PC-3 (cell line): ENCODE data around the gene OTOF. TPM values are rescaled to one million over a fixed set of nuclear protein-coding genes. Genes with fewer than 3 reads are reported as not detected.

Experiments used
- ATAC-seq: fragments of 200-7000 bp; cut with Tn5 transposase; 2 replicates; pipeline ENCODE4 v1.9.1; 2020; ENCODE audit warnings: mild to moderate bottlenecking, moderate library complexity
- BruUV-seq: library from RNA; stranded (reverse); fragments of 400-500 nt; replicated peaks from 2 replicates; lab custom pipeline; 2021; lab: Mats Ljungman, UMichigan
- CTCF ChIA-PET: fragments of 300-600 bp; sonication (Branson Sonifier 250); formaldehyde crosslinking; loops from one replicate; lab custom pipeline; 2022; ENCODE audit warnings: antibody characterized with exemption; lab: Charles Lee
- POLR2A ChIA-PET: fragments of 300-600 bp; sonication (Branson Sonifier 250); formaldehyde crosslinking; loops from one replicate; lab custom pipeline; 2022; ENCODE audit warnings: antibody characterized with exemption; ENCODE audit not compliant: unreplicated experiment; lab: Charles Lee
- DNase-seq: peaks from one replicate; pipeline ENCODE4 v3.0.0-alpha.2; 2015
- H2AFZ ChIP-seq: fragments of 300-600 bp; sonication (generic); 2 replicates; pipeline ENCODE4 v1.6.0; 2016; ENCODE audit warnings: antibody characterized with exemption, low read length
- H3F3A ChIP-seq: fragments of 300-600 bp; sonication (generic); one replicate; pipeline ENCODE4 v1.6.0; 2017; ENCODE audit warnings: antibody characterized with exemption, low read length, control low read depth, mild to moderate bottlenecking; ENCODE audit not compliant: unreplicated experiment
- H3K27ac ChIP-seq: fragments of 300-600 bp; sonication (generic); 2 replicates; pipeline ENCODE4 v1.5.1; 2016; ENCODE audit warnings: mild to moderate bottlenecking, low read length
- H3K27me3 ChIP-seq: fragments of 300-600 bp; sonication (generic); 2 replicates; pipeline ENCODE4 v1.6.1; 2016; ENCODE audit warnings: low read length, mixed read lengths
- H3K36me3 ChIP-seq: fragments of 300-600 bp; sonication (generic); 2 replicates; pipeline ENCODE4 v1.6.1; 2016; ENCODE audit warnings: low read depth, mixed run types, low read length, mixed read lengths
- H3K4me1 ChIP-seq: fragments of 300-600 bp; sonication (generic); 2 replicates; pipeline ENCODE4 v1.5.1; 2016; ENCODE audit warnings: low read length; ENCODE audit not compliant: insufficient read depth
- H3K4me2 ChIP-seq: fragments of 300-600 bp; sonication (generic); 2 replicates; pipeline ENCODE4 v1.6.0; 2016; ENCODE audit warnings: low read length
- H3K4me3 ChIP-seq: fragments of 300-600 bp; sonication (generic); 2 replicates; pipeline ENCODE4 v1.5.1; 2016; ENCODE audit warnings: mild to moderate bottlenecking, low read length, mixed read lengths
- H3K79me2 ChIP-seq: fragments of 300-600 bp; sonication (generic); 2 replicates; pipeline ENCODE4 v1.6.1; 2017; ENCODE audit warnings: low read length, mixed read lengths
- H3K9ac ChIP-seq: fragments of 300-600 bp; sonication (generic); 2 replicates; pipeline ENCODE4 v1.6.0; 2016; ENCODE audit warnings: mild to moderate bottlenecking, low read length
- H3K9me2 ChIP-seq: fragments of 300-600 bp; sonication (generic); replicated peaks from 2 replicates; pipeline ENCODE4 v1.6.1; 2016; ENCODE audit warnings: mixed run types, low read length, mixed read lengths
- H3K9me3 ChIP-seq: fragments of 300-600 bp; sonication (generic); 2 replicates; pipeline ENCODE4 v1.6.1; 2016; ENCODE audit warnings: low read length, mixed read lengths
- H4K20me1 ChIP-seq: fragments of 300-600 bp; sonication (generic); 2 replicates; pipeline ENCODE4 v1.6.1; 2016; ENCODE audit warnings: low read length, mixed read lengths
- CTCF ChIP-seq: fragments of 300-600 bp; sonication (generic); conservative IDR thresholded peaks from 2 replicates; pipeline ENCODE4 v1.5.1; 2017; ENCODE audit warnings: antibody characterized with exemption, low read depth, mild to moderate bottlenecking, low read length
- EZH2 ChIP-seq: fragments of 300-600 bp; sonication (generic); IDR thresholded peaks from one replicate; pipeline ENCODE4 v1.6.1; 2017; ENCODE audit warnings: antibody characterized with exemption, mild to moderate bottlenecking, low read length; ENCODE audit not compliant: unreplicated experiment
- EZH2phosphoT487 ChIP-seq: fragments of 300-600 bp; sonication (generic); IDR thresholded peaks from 2 replicates; pipeline ENCODE4 v1.6.1; 2018; ENCODE audit warnings: mild to moderate bottlenecking, antibody characterized with exemption, low read length, borderline replicate concordance
- intact Hi-C: fragments of 100-400 bp; cut with micrococcal nuclease; formaldehyde crosslinking; loops from 2 replicates; pipeline ENCODE4 v1.9.0; 2023
- total RNA-seq: library from RNA; depleted of rRNA; stranded (reverse); fragments of >200 nt; gene quantifications from 2 replicates; pipeline ENCODE4 v1.2.3, GENCODE V29; 2014

Gene OTOF
- total RNA-seq, 1 experiment from 2014 or later: not detected

DNA sequence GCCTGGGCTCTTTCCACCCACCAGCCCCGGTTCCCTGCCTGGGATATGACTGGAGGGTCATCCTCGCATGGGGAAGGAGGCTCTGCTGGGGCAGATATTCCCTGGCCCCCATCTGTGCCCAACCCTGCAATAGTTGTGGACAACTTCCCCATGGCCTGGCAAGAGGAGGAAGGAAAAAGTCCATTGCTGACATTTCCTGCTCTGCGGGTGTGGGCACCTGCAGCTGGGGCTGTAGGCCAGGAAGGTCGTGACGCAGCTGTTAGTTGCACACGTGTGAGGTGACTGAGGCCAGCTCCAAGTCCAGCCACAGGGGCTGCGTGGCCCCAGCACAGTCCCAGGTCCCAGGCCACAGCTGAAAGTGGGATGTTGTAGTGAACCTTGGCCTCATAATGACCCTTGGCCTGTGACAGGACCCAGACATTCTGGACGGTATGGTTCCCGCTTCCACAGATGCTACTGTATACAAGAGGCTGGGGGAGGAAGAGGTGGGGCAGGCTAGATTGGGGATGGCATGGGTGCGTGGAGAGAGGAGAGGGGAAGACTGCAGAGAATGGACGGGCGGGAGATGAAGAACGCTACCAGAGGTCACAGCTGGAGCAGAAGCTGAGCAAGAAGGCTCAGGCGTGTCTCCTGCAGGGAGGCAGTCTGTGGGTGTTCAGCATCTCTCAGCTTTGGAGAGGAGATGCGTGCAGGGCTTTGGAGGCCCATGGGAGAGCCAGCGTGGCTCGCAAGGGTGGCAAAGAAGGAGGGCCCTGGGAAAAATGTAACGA is 22.1 kb downstream of the OTOF start:
- ATAC-seq: no peak
- H3K27ac ChIP-seq: no peak overlapping the region
- no peaks in the 10 kb centered on the region for H3K9me2 ChIP-seq
- H3K36me3 ChIP-seq: no peaks in the 10 kb centered on the region
- ChIA-PET POLR2A (no interaction called here), CTCF (no interaction called here)
- no peak for DNase-seq
- H3K4me1 ChIP-seq: peaks cover 5% of the 10 kb centered on the region; the same call in 1 of the 2 replicates
- no peak overlapping the region for H3K4me3 ChIP-seq
- no peaks in the 10 kb centered on the region for H3F3A ChIP-seq
- H3K9me3 ChIP-seq: no peaks in the 10 kb centered on the region
- TF ChIP-seq EZH2phosphoT487: no peak
- BruUV-seq: no TSS peak
- no peak overlapping the region for H3K4me2 ChIP-seq
- H3K79me2 ChIP-seq: no peaks in the 10 kb centered on the region
- H4K20me1 ChIP-seq: no peaks in the 10 kb centered on the region
- intact Hi-C loops: no loop called here
- H2AFZ ChIP-seq: no peak overlapping the region
- H3K27me3 ChIP-seq: no peaks in the 10 kb centered on the region
- H3K9ac ChIP-seq: no peak overlapping the region

- no peak for ATAC-seq
- TF ChIP-seq EZH2 (no peak), CTCF (no peak), EZH2phosphoT487 (no peak)
- Histone ChIP-seq H3K27me3 (no peaks in the 10 kb centered on the region), H3K9ac (no peak overlapping the region), H3K27ac (no peak overlapping the region), H4K20me1 (no peaks in the 10 kb centered on the region), H3F3A (no peaks in the 10 kb centered on the region), H3K79me2 (no peaks in the 10 kb centered on the region), H3K9me2 (no peaks in the 10 kb centered on the region), H2AFZ (no peak overlapping the region), H3K36me3 (no peaks in the 10 kb centered on the region), H3K4me1 (peaks cover 5% of the 10 kb centered on the region; the same call in 1 of the 2 replicates), H3K4me3 (no peak overlapping the region), H3K9me3 (no peaks in the 10 kb centered on the region), H3K4me2 (no peak overlapping the region)
- DNase-seq: no peak
- ChIA-PET CTCF (no interaction called here), POLR2A (no interaction called here)
- intact Hi-C loops: no loop called here
- no TSS peak for BruUV-seq
Measured at GRCh38 chr2:26455037-26455669, 22.8 kb downstream of the OTOF start.

GRCh38 chr2:26454561-26455001 is 23.3 kb downstream of the OTOF start:
- BruUV-seq: no TSS peak
- Histone ChIP-seq H3K79me2 (no peaks in the 10 kb centered on the region), H3K27me3 (no peaks in the 10 kb centered on the region), H3K27ac (no peak overlapping the region), H2AFZ (no peak overlapping the region), H3K9me3 (no peaks in the 10 kb centered on the region), H3K9me2 (no peaks in the 10 kb centered on the region), H3K4me3 (no peak overlapping the region), H3F3A (no peaks in the 10 kb centered on the region), H3K4me1 (peaks cover 5% of the 10 kb centered on the region; the same call in 1 of the 2 replicates), H3K36me3 (no peaks in the 10 kb centered on the region), H3K9ac (no peak overlapping the region), H3K4me2 (no peak overlapping the region), H4K20me1 (no peaks in the 10 kb centered on the region)
- TF ChIP-seq EZH2 (no peak), CTCF (no peak), EZH2phosphoT487 (no peak)
- POLR2A ChIA-PET: no interaction called here
- CTCF ChIA-PET: no interaction called here
- ATAC-seq: no peak
- intact Hi-C loops: no loop called here
- DNase-seq: no peak
